ENCODE results near the gene PKP2.
"Not testable (repeated sequence)": the region's sequence is repeated elsewhere in the genome, so short reads cannot be mapped to it uniquely, and the experiment has no call there.

Gene PKP2

GRCh38 chr12:32861658-32862057 is 34.9 kb downstream of the PKP2 start:
- not testable (repeated sequence) for DNase-seq (ENCODE audit: low read depth)

- no peak for DNase-seq (ENCODE audit: low read depth)
These were observed 36.4 kb downstream of the PKP2 start for GRCh38 chr12:32860192-32860591.

GRCh38 chr12:32859389-32859788 is 37.2 kb downstream of the PKP2 start:
- DNase-seq (ENCODE audit: low read depth) = no peak

- no peak for DNase-seq (ENCODE audit: low read depth)
These were observed 41.9 kb downstream of the PKP2 start for GRCh38 chr12:32854716-32855115.

- no peak for DNase-seq (ENCODE audit: low read depth)
These were observed 42.5 kb downstream of the PKP2 start for GRCh38 chr12:32854097-32854496.

GRCh38 chr12:32847287-32847686 is 49.3 kb downstream of the PKP2 start:
- DNase-seq (ENCODE audit: low read depth) = no peak

- no peak for DNase-seq (ENCODE audit: low read depth)
These were observed 50.5 kb downstream of the PKP2 start for GRCh38 chr12:32846053-32846452.

- DNase-seq (ENCODE audit: low read depth) = no peak
These were observed 53.0 kb downstream of the PKP2 start for GRCh38 chr12:32843528-32844095.

GRCh38 chr12:32841061-32841460 is 55.5 kb downstream of the PKP2 start:
- DNase-seq (ENCODE audit: low read depth) = no peak

- DNase-seq (ENCODE audit: low read depth) = no peak
These were observed 56.7 kb downstream of the PKP2 start for GRCh38 chr12:32839828-32840227.

GRCh38 chr12:32837974-32838373 is 58.6 kb downstream of the PKP2 start:
- no peak for DNase-seq (ENCODE audit: low read depth)

GRCh38 chr12:32836710-32837109 is 59.9 kb downstream of the PKP2 start:
- DNase-seq (ENCODE audit: low read depth) = no peak

GRCh38 chr12:32834122-32834521 is 62.5 kb downstream of the PKP2 start:
- DNase-seq (ENCODE audit: low read depth) = no peak

- DNase-seq (ENCODE audit: low read depth) = no peak
These were observed 68.0 kb downstream of the PKP2 start for GRCh38 chr12:32828552-32828951.

GRCh38 chr12:32828120-32828519 is 68.5 kb downstream of the PKP2 start:
- no peak for DNase-seq (ENCODE audit: low read depth)

GRCh38 chr12:32826807-32827412 is 69.7 kb downstream of the PKP2 start:
- no peak for DNase-seq (ENCODE audit: low read depth)

GRCh38 chr12:32824596-32824995 is 72.0 kb downstream of the PKP2 start:
- DNase-seq (ENCODE audit: low read depth) = no peak

GRCh38 chr12:32822344-32822743 is 74.2 kb downstream of the PKP2 start:
- no peak for DNase-seq (ENCODE audit: low read depth)

GRCh38 chr12:32821710-32822109 is 74.9 kb downstream of the PKP2 start:
- DNase-seq (ENCODE audit: low read depth) = no peak

GRCh38 chr12:32821293-32821692 is 75.3 kb downstream of the PKP2 start:
- DNase-seq (ENCODE audit: low read depth) = no peak

- DNase-seq (ENCODE audit: low read depth) = no peak
These were observed 76.1 kb downstream of the PKP2 start for GRCh38 chr12:32820376-32820931.

- no peak for DNase-seq (ENCODE audit: low read depth)
These were observed 77.2 kb downstream of the PKP2 start for GRCh38 chr12:32819424-32819823.

GRCh38 chr12:32811686-32812392 is 84.7 kb downstream of the PKP2 start:
- DNase-seq (ENCODE audit: low read depth) = no peak

All from activated T-helper 9 cell treated with anti-CD3 and anti-CD28 coated beads, Interleukin-2, amount 50 U/mL, for 16 hours (primary cell).